Activated CD8-positive, alpha-beta T cell treated with anti-CD3 and anti-CD28 coated beads, Interleukin-2, amount 10 ng/mL, durations not matched to agents 7 days and 5 days (primary cell): ENCODE measurements around the gene TES. TPM values are rescaled to one million over a fixed set of nuclear protein-coding genes. Genes with fewer than 3 reads are reported as not detected.

Experiments used
- ATAC-seq: fragments of 150-1000 bp; cut with Tn5 transposase; one replicate; pipeline ENCODE4 v1.10.0; 2021; ENCODE audit warnings: moderate library complexity
- CTCF ChIA-PET: fragments of 350-600 bp; sonication (Branson Sonifier 250); formaldehyde crosslinking; loops from one replicate; lab custom pipeline; 2021; ENCODE audit warnings: antibody characterized with exemption; lab: Charles Lee
- POLR2A ChIA-PET: fragments of 350-600 bp; sonication (Branson Sonifier 250); formaldehyde crosslinking; loops from one replicate; lab custom pipeline; 2021; ENCODE audit warnings: antibody characterized with exemption; lab: Charles Lee
- DNase-seq: peaks from one replicate; pipeline ENCODE4 v3.0.0-alpha.2; 2020
- H3K27ac Mint-ChIP-seq: one replicate; pipeline ENCODE4 v1.8.0; 2021; ENCODE audit warnings: mild to moderate bottlenecking, mixed read lengths
- H3K27me3 Mint-ChIP-seq: one replicate; pipeline ENCODE4 v1.8.0; 2021; ENCODE audit warnings: low read depth, mixed read lengths
- H3K36me3 Mint-ChIP-seq: one replicate; pipeline ENCODE4 v1.8.0; 2021; ENCODE audit warnings: low read depth, mixed read lengths
- H3K4me1 Mint-ChIP-seq: one replicate; pipeline ENCODE4 v1.8.0; 2021; ENCODE audit warnings: low read depth, mixed read lengths
- H3K4me3 Mint-ChIP-seq: one replicate; pipeline ENCODE4 v1.8.0; 2021; ENCODE audit warnings: mild to moderate bottlenecking, mixed read lengths
- H3K9me3 Mint-ChIP-seq: one replicate; pipeline ENCODE4 v1.8.0; 2022; ENCODE audit warnings: mixed read lengths; ENCODE audit not compliant: insufficient read depth
- total RNA-seq, 2 experiments: library from RNA; stranded (reverse); gene quantifications; one replicate each; pipeline ENCODE4 v1.2.3, GENCODE V29; 2021

Gene TES
- total RNA-seq, 2 experiments from 2014 or later: 110 to 112 TPM

GRCh38 chr7:116211006-116211912, 920 bp downstream of the TES start:
- ATAC-seq (peak; percentile 80), DNase-seq (peak; percentile 84)
- POLR2A ChIA-PET: interaction anchor here (0.6 to 3.0 kb wide), 10 partner anchors 10 to 653 kb away, joined by 3 to 10 read pairs (median 4); no protein-coding TSS in a partner anchor
- H3K36me3 Mint-ChIP-seq: peaks cover 31% of the 10 kb centered on the region
- peaks cover 49% of the 10 kb centered on the region for H3K4me1 Mint-ChIP-seq
- CTCF ChIA-PET: interaction anchor here (0.7 to 5.0 kb wide), 17 partner anchors 8 to 380 kb away, joined by 3 to 37 read pairs (median 4); no protein-coding TSS in a partner anchor
- no peaks in the 10 kb centered on the region for H3K9me3 Mint-ChIP-seq
- peaks cover 2% of the 10 kb centered on the region for H3K27me3 Mint-ChIP-seq
- H3K4me3 Mint-ChIP-seq: peak overlapping the region; percentile 95
- peak overlapping the region; percentile 97 for H3K27ac Mint-ChIP-seq

DNA sequence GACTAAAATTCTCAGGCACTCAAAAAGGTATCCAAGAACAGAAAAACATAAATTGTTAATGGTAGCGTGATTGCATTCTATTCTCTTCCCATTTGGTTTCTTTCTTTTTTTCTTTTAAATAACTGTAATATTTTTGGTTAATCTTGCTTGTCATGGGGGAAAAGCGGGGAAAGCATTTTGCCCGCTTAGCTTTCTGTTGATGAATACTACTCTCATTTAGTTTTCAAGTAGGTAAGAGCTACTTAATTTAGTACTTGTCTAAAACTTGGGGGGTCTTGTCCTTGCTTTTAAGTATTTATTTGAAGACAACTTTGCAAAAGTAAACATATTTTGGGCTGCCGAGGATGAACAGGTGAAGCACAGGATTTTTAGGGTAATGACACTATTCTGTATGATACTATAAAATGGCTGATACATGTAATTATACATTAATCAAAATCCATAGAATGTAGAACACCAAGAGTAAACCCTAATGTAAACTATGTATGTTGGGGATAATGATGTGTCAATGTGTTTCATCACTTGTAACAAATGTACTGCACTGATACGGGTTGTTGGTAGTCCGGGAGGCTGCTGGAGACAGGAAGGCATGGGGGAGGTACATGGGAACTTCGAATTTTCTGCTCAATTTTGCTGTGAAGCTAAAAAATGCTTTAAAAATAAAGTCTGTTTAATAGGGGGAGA, 1.7 kb downstream of the TES start:
- H3K27me3 Mint-ChIP-seq: peaks cover 2% of the 10 kb centered on the region
- ATAC-seq: no peak
- H3K4me3 Mint-ChIP-seq: peak overlapping the region; percentile 95
- peaks cover 52% of the 10 kb centered on the region for H3K4me1 Mint-ChIP-seq
- no peaks in the 10 kb centered on the region for H3K9me3 Mint-ChIP-seq
- POLR2A ChIA-PET: interaction anchor here (0.6 to 3.0 kb wide), 4 partner anchors 24 to 69 kb away, joined by 3 to 10 read pairs (median 6); no protein-coding TSS in a partner anchor
- CTCF ChIA-PET: interaction anchor here (0.8 to 5.0 kb wide), 9 partner anchors 14 to 377 kb away, joined by 3 to 37 read pairs (median 4); no protein-coding TSS in a partner anchor
- peak overlapping the region; percentile 97 for H3K27ac Mint-ChIP-seq
- DNase-seq: no peak
- H3K36me3 Mint-ChIP-seq: peaks cover 31% of the 10 kb centered on the region

- Mint-ChIP-seq H3K27me3 (peaks cover 2% of the 10 kb centered on the region), H3K4me1 (peaks cover 57% of the 10 kb centered on the region), H3K27ac (peak overlapping the region; percentile 20), H3K4me3 (peak overlapping the region; percentile 95), H3K9me3 (no peaks in the 10 kb centered on the region), H3K36me3 (peaks cover 33% of the 10 kb centered on the region)
- ChIA-PET CTCF (interaction anchor here (1.0 to 5.0 kb wide), 3 partner anchors 23 to 75 kb away, joined by 3 to 37 read pairs (median 3); no protein-coding TSS in a partner anchor), POLR2A (no interaction called here)
- DNase-seq (no peak), ATAC-seq (no peak)
Measured at GRCh38 chr7:116212869-116213268, 2.5 kb downstream of the TES start.

DNA sequence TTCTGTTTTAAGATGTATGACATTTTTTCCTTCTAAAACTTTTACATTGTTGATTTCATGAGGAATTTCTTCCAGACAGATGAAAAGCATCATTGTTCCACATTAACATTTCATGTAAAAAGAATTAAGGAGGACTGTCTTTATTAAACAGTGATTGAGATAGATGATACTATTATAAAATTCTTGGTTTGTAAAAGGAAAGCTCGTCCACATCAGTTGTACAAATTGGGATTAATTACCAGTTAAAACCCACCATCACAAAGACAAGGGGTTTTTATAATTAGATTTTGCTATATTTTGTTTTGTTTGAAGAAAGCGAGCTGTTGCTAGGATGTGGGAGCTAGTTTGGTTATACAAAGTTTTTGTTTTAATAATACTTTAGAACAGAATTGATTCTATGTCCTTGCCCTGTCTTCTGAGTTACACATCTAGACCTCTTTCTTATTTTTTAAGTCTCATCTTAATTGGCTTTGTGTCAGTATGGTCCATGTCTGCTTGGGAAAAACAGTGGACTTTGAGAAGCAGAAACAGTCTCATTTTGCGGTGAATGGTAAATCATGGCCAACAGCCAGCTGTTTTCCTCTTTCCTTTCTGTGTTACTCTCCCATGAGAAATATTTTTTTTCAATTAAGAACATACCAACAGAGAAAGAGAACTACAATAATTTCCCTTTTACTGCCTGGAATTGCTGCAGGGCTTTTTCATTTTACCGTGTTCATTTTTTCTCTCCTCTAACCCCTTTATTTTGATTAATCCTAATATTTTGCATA, 3.2 kb downstream of the TES start:
- Mint-ChIP-seq H3K4me1 (peaks cover 64% of the 10 kb centered on the region), H3K27me3 (no peaks in the 10 kb centered on the region), H3K9me3 (no peaks in the 10 kb centered on the region), H3K27ac (no peak overlapping the region), H3K4me3 (peak overlapping the region; percentile 95), H3K36me3 (peaks cover 39% of the 10 kb centered on the region)
- POLR2A ChIA-PET: no interaction called here
- CTCF ChIA-PET: interaction anchor here (1.0 to 1.3 kb wide), 2 partner anchors 10 to 33 kb away, joined by 3 read pairs; no protein-coding TSS in a partner anchor
- ATAC-seq: no peak
- DNase-seq: no peak

GRCh38 chr7:116214921-116215320, 4.6 kb downstream of the TES start:
- CTCF ChIA-PET: interaction anchor here (2.7 kb wide), 1 partner anchor 35 kb away, joined by 17 read pairs; no protein-coding TSS in a partner anchor
- ATAC-seq: no peak
- DNase-seq: no peak
- Mint-ChIP-seq H3K36me3 (peaks cover 43% of the 10 kb centered on the region), H3K4me3 (no peak overlapping the region), H3K9me3 (no peaks in the 10 kb centered on the region), H3K27me3 (no peaks in the 10 kb centered on the region), H3K4me1 (peaks cover 70% of the 10 kb centered on the region), H3K27ac (no peak overlapping the region)
- POLR2A ChIA-PET: no interaction called here

GRCh38 chr7:116215551-116215950, 5.2 kb downstream of the TES start:
- H3K9me3 Mint-ChIP-seq: no peaks in the 10 kb centered on the region
- H3K4me1 Mint-ChIP-seq: peaks cover 70% of the 10 kb centered on the region
- no peak overlapping the region for H3K27ac Mint-ChIP-seq
- H3K27me3 Mint-ChIP-seq: no peaks in the 10 kb centered on the region
- no peak overlapping the region for H3K4me3 Mint-ChIP-seq
- ChIA-PET POLR2A (no interaction called here), CTCF (interaction anchor here (0.9 to 2.7 kb wide), 6 partner anchors 12 to 77 kb away, joined by 3 to 17 read pairs (median 4); no protein-coding TSS in a partner anchor)
- DNase-seq (no peak), ATAC-seq (no peak)
- H3K36me3 Mint-ChIP-seq: peaks cover 43% of the 10 kb centered on the region

- ATAC-seq: no peak
- no peak for DNase-seq
- no peak overlapping the region for H3K4me3 Mint-ChIP-seq
- no peaks in the 10 kb centered on the region for H3K9me3 Mint-ChIP-seq
- no peak overlapping the region for H3K27ac Mint-ChIP-seq
- peaks cover 75% of the 10 kb centered on the region for H3K4me1 Mint-ChIP-seq
- ChIA-PET POLR2A (interaction anchor here (0.6 to 0.9 kb wide), 2 partner anchors 14 to 32 kb away, joined by 3 to 6 read pairs; no protein-coding TSS in a partner anchor), CTCF (interaction anchor here (1.4 to 4.1 kb wide), 4 partner anchors 9 to 37 kb away, joined by 3 to 21 read pairs (median 12); no protein-coding TSS in a partner anchor)
- peaks cover 36% of the 10 kb centered on the region for H3K36me3 Mint-ChIP-seq
- no peaks in the 10 kb centered on the region for H3K27me3 Mint-ChIP-seq
Measured at GRCh38 chr7:116216956-116217571, 6.7 kb downstream of the TES start.

- no peak for ATAC-seq
- ChIA-PET CTCF (interaction anchor here (1.4 to 4.1 kb wide), 3 partner anchors 8 to 18 kb away, joined by 3 to 21 read pairs (median 8); no protein-coding TSS in a partner anchor), POLR2A (no interaction called here)
- no peaks in the 10 kb centered on the region for H3K27me3 Mint-ChIP-seq
- no peak for DNase-seq
- H3K9me3 Mint-ChIP-seq: no peaks in the 10 kb centered on the region
- H3K27ac Mint-ChIP-seq: no peak overlapping the region
- H3K4me3 Mint-ChIP-seq: no peak overlapping the region
- H3K36me3 Mint-ChIP-seq: peaks cover 26% of the 10 kb centered on the region
- H3K4me1 Mint-ChIP-seq: peaks cover 71% of the 10 kb centered on the region
Measured at GRCh38 chr7:116218051-116218645, 7.8 kb downstream of the TES start.

DNA sequence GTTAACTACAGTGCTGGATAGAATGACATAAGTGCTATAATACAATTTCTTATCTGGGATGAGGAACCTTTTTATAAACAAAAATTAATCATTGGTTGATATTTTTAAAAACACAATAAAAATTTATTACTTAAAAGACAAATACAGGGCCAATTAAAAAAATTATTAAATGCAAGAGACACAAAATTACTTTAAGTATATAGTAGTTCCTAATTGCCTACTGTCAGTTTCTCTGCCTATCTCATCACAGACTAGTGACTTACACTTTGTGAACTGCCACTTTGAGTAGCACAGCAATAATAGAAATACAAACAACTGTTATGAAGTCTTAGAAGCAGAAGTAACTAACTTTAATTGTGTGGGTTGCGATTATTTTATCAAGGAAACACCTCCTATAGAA, 8.4 kb downstream of the TES start:
- ATAC-seq (no peak), DNase-seq (no peak)
- H3K27ac Mint-ChIP-seq: no peak overlapping the region
- H3K4me1 Mint-ChIP-seq: peaks cover 70% of the 10 kb centered on the region
- no peaks in the 10 kb centered on the region for H3K27me3 Mint-ChIP-seq
- POLR2A ChIA-PET: no interaction called here
- H3K4me3 Mint-ChIP-seq: no peak overlapping the region
- H3K36me3 Mint-ChIP-seq: peaks cover 28% of the 10 kb centered on the region
- CTCF ChIA-PET: interaction anchor here (1.1 to 4.1 kb wide), 5 partner anchors 9 to 77 kb away, joined by 3 to 21 read pairs (median 4); partner anchors contain the start of gene TES
- H3K9me3 Mint-ChIP-seq: no peaks in the 10 kb centered on the region

DNA sequence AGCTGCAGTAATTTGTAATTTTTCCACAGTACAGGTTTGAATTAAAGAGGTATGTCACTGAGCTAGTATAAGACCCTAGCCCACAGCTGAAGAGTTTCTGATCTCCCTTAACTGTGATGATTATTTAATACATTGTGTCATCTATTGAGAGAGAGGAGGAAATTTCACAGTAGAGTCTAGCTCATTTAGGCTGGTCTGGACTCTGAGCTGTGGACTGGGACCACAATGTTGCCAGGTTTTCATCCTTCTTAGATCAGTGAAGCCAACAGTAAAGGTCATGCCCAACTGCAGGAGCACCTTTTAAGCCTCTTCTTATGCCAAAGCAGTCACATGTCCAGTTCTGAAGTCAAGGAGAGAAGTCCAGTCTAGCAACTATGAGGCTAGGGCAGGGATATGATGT, 8.9 kb downstream of the TES start:
- H3K9me3 Mint-ChIP-seq: no peaks in the 10 kb centered on the region
- H3K4me1 Mint-ChIP-seq: peaks cover 71% of the 10 kb centered on the region
- ATAC-seq (no peak), DNase-seq (no peak)
- no peak overlapping the region for H3K27ac Mint-ChIP-seq
- no peaks in the 10 kb centered on the region for H3K27me3 Mint-ChIP-seq
- H3K4me3 Mint-ChIP-seq: no peak overlapping the region
- POLR2A ChIA-PET: no interaction called here
- CTCF ChIA-PET: interaction anchor here (1.1 to 4.1 kb wide), 5 partner anchors 9 to 78 kb away, joined by 3 to 21 read pairs (median 4); partner anchors contain the start of gene TES
- peaks cover 28% of the 10 kb centered on the region for H3K36me3 Mint-ChIP-seq
